SK-N-SH (cell line): Measurements from ENCODE around the gene GPR161. TPM values are rescaled to one million over a fixed set of nuclear protein-coding genes. Genes with fewer than 3 reads are reported as not detected.

ENCODE experiments used
- CTCF ChIA-PET: fragments of 300-600, 350-600 bp; formaldehyde crosslinking; extraction: SDS; loops from one replicate; lab custom pipeline; 2021; lab: Yijun Ruan, JAX
- POLR2A ChIA-PET: fragments of 350-600 bp; sonication (Branson Sonifier 250); formaldehyde crosslinking; extraction: SDS; loops from one replicate; lab custom pipeline; 2020; ENCODE audit warnings: antibody characterized with exemption, inconsistent platforms; lab: Yijun Ruan, JAX
- DNase-seq: peaks from one replicate; pipeline ENCODE4 v3.0.0; 2012
- H2AFZ ChIP-seq: fragments of 200-600 bp; sonication (generic); 2 replicates; pipeline ENCODE4 v1.8.1; 2016; ENCODE audit warnings: antibody characterized with exemption, mild to moderate bottlenecking, low read depth
- H3F3A ChIP-seq: fragments of 200-600 bp; sonication (generic); replicated peaks from 2 replicates; pipeline ENCODE3; 2016; ENCODE audit warnings: antibody characterized with exemption, mild to moderate bottlenecking; ENCODE audit not compliant: insufficient read depth
- H3K27ac ChIP-seq, 2 experiments: fragments of 200-500 bp in 1 of 2; fragments of 200-600 bp in 1 of 2; sonication (Bioruptor generic) in 1 of 2; sonication (generic), shearing (Covaris generic) in 1 of 2; 2 replicates each; pipeline versions ENCODE4 v1.5.1 to v1.6.1; 2014 to 2016; ENCODE audit warnings: low read depth in 2 of 2, inconsistent platforms in 1 of 2, low read length in 1 of 2, mild to moderate bottlenecking in 1 of 2, mixed read lengths in 1 of 2
- H3K27me3 ChIP-seq: fragments of 200-600 bp; sonication (generic), shearing (Covaris generic); 2 replicates; pipeline ENCODE4 v1.6.1; 2016; ENCODE audit warnings: mixed run types; ENCODE audit not compliant: insufficient read depth
- H3K36me3 ChIP-seq, 2 experiments: fragments of 200-500 bp in 1 of 2; fragments of 200-600 bp in 1 of 2; sonication (Bioruptor generic) in 1 of 2; sonication (generic) in 1 of 2; replicated peaks in 1 of 2; 2 replicates each; pipeline versions ENCODE3 to v1.5.1; 2014 to 2016; ENCODE audit warnings: low read length in 1 of 2, mild to moderate bottlenecking in 1 of 2; ENCODE audit not compliant: insufficient read depth in 2 of 2, control insufficient read depth in 1 of 2
- H3K4me1 ChIP-seq, 2 experiments: fragments of 200-500 bp in 1 of 2; fragments of 200-600 bp in 1 of 2; sonication (Bioruptor generic) in 1 of 2; sonication (generic), shearing (Covaris generic) in 1 of 2; 2 replicates each; pipeline versions ENCODE4 v1.5.1 to v1.6.1; 2014 to 2016; ENCODE audit warnings: low read depth in 1 of 2, low read length in 1 of 2, mixed run types in 1 of 2; ENCODE audit not compliant: insufficient read depth in 2 of 2, control insufficient read depth in 1 of 2
- H3K4me2 ChIP-seq: fragments of 200-600 bp; sonication (generic), shearing (Covaris generic); 2 replicates; pipeline ENCODE4 v1.6.1; 2017; ENCODE audit warnings: mixed run types
- H3K4me3 ChIP-seq, 2 experiments: fragments of 200-500 bp in 1 of 2; fragments of 200-600 bp in 1 of 2; sonication (Bioruptor generic) in 1 of 2; sonication (generic), shearing (Covaris generic) in 1 of 2; 2 replicates each; pipeline versions ENCODE4 v1.5.1 to v1.8.1; 2014 to 2016; ENCODE audit warnings: low read depth in 2 of 2, inconsistent platforms in 1 of 2, low read length in 1 of 2, mild to moderate bottlenecking in 1 of 2, mixed read lengths in 1 of 2, moderate library complexity in 1 of 2
- H3K79me2 ChIP-seq: fragments of 200-600 bp; sonication (generic); 2 replicates; pipeline ENCODE4 v1.8.1; 2017; ENCODE audit warnings: mild to moderate bottlenecking; ENCODE audit not compliant: insufficient read depth
- H3K9ac ChIP-seq: fragments of 200-600 bp; sonication (generic); 2 replicates; pipeline ENCODE4 v1.6.1; 2017; ENCODE audit warnings: mixed run types
- H3K9me2 ChIP-seq: fragments of 200-600 bp; sonication (generic); 2 replicates; pipeline ENCODE4 v1.6.1; 2017; ENCODE audit warnings: mixed run types
- H3K9me3 ChIP-seq: fragments of 200-600 bp; sonication (generic); 2 replicates; pipeline ENCODE4 v1.6.1; 2017; ENCODE audit warnings: mixed run types, mild to moderate bottlenecking, moderate library complexity
- H4K20me1 ChIP-seq: fragments of 200-600 bp; sonication (generic); 2 replicates; pipeline ENCODE4 v1.6.1; 2017; ENCODE audit warnings: mild to moderate bottlenecking, mixed run types; ENCODE audit not compliant: insufficient read depth
- CHD2 ChIP-seq: fragments of 150-350 bp; IDR thresholded peaks from 2 replicates; pipeline ENCODE4 v1.6.1; 2018; ENCODE audit warnings: low read length; ENCODE audit not compliant: partially characterized antibody
- CTCF ChIP-seq: fragments of 200-600 bp; sonication (generic); IDR thresholded peaks from 2 replicates; pipeline ENCODE4 v1.6.1; 2017; ENCODE audit warnings: antibody characterized with exemption, mild to moderate bottlenecking, moderate library complexity
- ELF1 ChIP-seq: IDR thresholded peaks from 2 replicates; pipeline ENCODE4 v1.4.0; 2012
- EP300 ChIP-seq, 2 experiments: IDR thresholded peaks; 2 replicates each; pipeline versions ENCODE4 v1.4.0 to v1.6.1; 2012; ENCODE audit warnings: borderline replicate concordance in 1 of 2, low read depth in 1 of 2, low read length in 1 of 2
- FOXJ3 ChIP-seq: sonication (generic); formaldehyde crosslinking; IDR thresholded peaks from 2 replicates; pipeline ENCODE4 v1.5.1; 2020; ENCODE audit warnings: mild to moderate bottlenecking, missing genetic modification reagents
- FOXM1 ChIP-seq: IDR thresholded peaks from 2 replicates; pipeline ENCODE4 v1.4.0; 2012; ENCODE audit warnings: low read depth, mild to moderate bottlenecking
- JUND ChIP-seq: IDR thresholded peaks from 2 replicates; pipeline ENCODE4 v1.4.0; 2012
- MXI1 ChIP-seq: IDR thresholded peaks from 2 replicates; pipeline ENCODE4 v1.6.1; 2012; ENCODE audit warnings: mild to moderate bottlenecking, low read depth, low read length, improper control_type of control experiment
- NFIC ChIP-seq: IDR thresholded peaks from 2 replicates; pipeline ENCODE4 v1.4.0; 2012; ENCODE audit warnings: borderline replicate concordance
- NRF1 ChIP-seq: IDR thresholded peaks from 2 replicates; pipeline ENCODE4 v1.6.1; 2012; ENCODE audit warnings: low read depth, mild to moderate bottlenecking, low read length
- RFX5 ChIP-seq: IDR thresholded peaks from 2 replicates; pipeline ENCODE4 v1.6.1; 2012; ENCODE audit warnings: mild to moderate bottlenecking, improper control_type of control experiment, low read length
- RXRA ChIP-seq: IDR thresholded peaks from 2 replicates; pipeline ENCODE4 v1.4.0; 2012; ENCODE audit warnings: low read depth, mild to moderate bottlenecking, borderline replicate concordance
- SIN3A ChIP-seq: IDR thresholded peaks from 2 replicates; pipeline ENCODE4 v1.6.1; 2012; ENCODE audit warnings: low read depth, mild to moderate bottlenecking, low read length, moderate library complexity, borderline replicate concordance
- TCF12 ChIP-seq: IDR thresholded peaks from 2 replicates; pipeline ENCODE4 v1.4.0; 2012
- TEAD4 ChIP-seq: IDR thresholded peaks from 2 replicates; pipeline ENCODE4 v1.4.0; 2012; ENCODE audit warnings: mild to moderate bottlenecking, borderline replicate concordance; ENCODE audit not compliant: insufficient read depth
- YY1 ChIP-seq: IDR thresholded peaks from 2 replicates; pipeline ENCODE4 v1.4.0; 2012; ENCODE audit warnings: low read depth, mild to moderate bottlenecking
- WGBS: methylation state at CpG from one replicate; pipeline ENCODE4 v1.1.6; 2017; ENCODE audit warnings: low lambda C conversion rate; 5-methylcytosine and 5-hydroxymethylcytosine counted together
- polyA plus RNA-seq, 3 experiments: library from polyadenylated mRNA; depleted of rRNA; stranded (reverse); fragments of >200 nt; gene quantifications; 2 replicates each; pipeline ENCODE4 v1.2.3, GENCODE V29; 2012
- TF ChIP-seq, protein P1 (sequence below): IDR thresholded peaks from 2 replicates; pipeline ENCODE4; 2012
- TF ChIP-seq, protein P2 (sequence below): fragments of 150-350 bp; IDR thresholded peaks from 2 replicates; pipeline ENCODE4 v1.6.1; 2017; ENCODE audit warnings: antibody characterized with exemption, low read length, low read depth, borderline replicate concordance
- TF ChIP-seq, protein P3 (sequence below): IDR thresholded peaks from 2 replicates; pipeline ENCODE4 v1.4.0; 2012; ENCODE audit warnings: low read depth, borderline replicate concordance

Gene GPR161
- polyA plus RNA-seq, 1 of the 3 experiments (the other 2 are of a cell fraction) = 20.1 TPM

- DNase-seq = no peak
- no peak overlapping the region for H3K27ac ChIP-seq
- ChIA-PET CTCF (interaction anchor here (0.9 kb wide), 1 partner anchor 56 kb away, joined by 5 read pairs; no protein-coding TSS in a partner anchor), POLR2A (no interaction called here)
- peaks cover 19 to 52% of the 10 kb centered on the region in 2 experiments for H3K36me3 ChIP-seq
- H3F3A ChIP-seq = no peaks in the 10 kb centered on the region
- no peaks in the 10 kb centered on the region for H3K27me3 ChIP-seq
- H3K9ac ChIP-seq = no peak overlapping the region
- no peaks in the 10 kb centered on the region for H3K9me2 ChIP-seq
- WGBS = 97% methylated on average over 7 of the region's 13 CpGs
- no peak overlapping the region for H3K4me2 ChIP-seq
- H3K4me1 ChIP-seq = no peaks in the 10 kb centered on the region; a peak in 1 of 4 replicates
- no peaks in the 10 kb centered on the region for H3K79me2 ChIP-seq
- H4K20me1 ChIP-seq = no peaks in the 10 kb centered on the region
- no peaks in the 10 kb centered on the region for H3K9me3 ChIP-seq
- H2AFZ ChIP-seq = no peak overlapping the region
- H3K4me3 ChIP-seq = no peak overlapping the region
- no peak for TF ChIP-seq MXI1
- TF ChIP-seq JUND = no peak
- no peak for TF ChIP-seq SIN3A
- no peak for TF ChIP-seq TCF12
- no peak for TF ChIP-seq EP300 (IDR thresholded peaks at IDR 0.05; ENCODE audit: borderline replicate concordance in 1 of 2, low read depth in 1 of 2, low read length in 1 of 2)
- TF ChIP-seq FOXJ3 (CRISPR knock-in tag) = no peak
- TF ChIP-seq, protein P1, sequence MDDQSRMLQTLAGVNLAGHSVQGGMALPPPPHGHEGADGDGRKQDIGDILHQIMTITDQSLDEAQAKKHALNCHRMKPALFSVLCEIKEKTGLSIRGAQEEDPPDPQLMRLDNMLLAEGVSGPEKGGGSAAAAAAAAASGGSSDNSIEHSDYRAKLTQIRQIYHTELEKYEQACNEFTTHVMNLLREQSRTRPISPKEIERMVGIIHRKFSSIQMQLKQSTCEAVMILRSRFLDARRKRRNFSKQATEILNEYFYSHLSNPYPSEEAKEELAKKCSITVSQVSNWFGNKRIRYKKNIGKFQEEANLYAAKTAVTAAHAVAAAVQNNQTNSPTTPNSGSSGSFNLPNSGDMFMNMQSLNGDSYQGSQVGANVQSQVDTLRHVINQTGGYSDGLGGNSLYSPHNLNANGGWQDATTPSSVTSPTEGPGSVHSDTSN = no peak
- TF ChIP-seq NRF1 = no peak
Observed at GRCh38 chr1:168089326-168089978, 47.3 kb downstream of the GPR161 start.

DNA sequence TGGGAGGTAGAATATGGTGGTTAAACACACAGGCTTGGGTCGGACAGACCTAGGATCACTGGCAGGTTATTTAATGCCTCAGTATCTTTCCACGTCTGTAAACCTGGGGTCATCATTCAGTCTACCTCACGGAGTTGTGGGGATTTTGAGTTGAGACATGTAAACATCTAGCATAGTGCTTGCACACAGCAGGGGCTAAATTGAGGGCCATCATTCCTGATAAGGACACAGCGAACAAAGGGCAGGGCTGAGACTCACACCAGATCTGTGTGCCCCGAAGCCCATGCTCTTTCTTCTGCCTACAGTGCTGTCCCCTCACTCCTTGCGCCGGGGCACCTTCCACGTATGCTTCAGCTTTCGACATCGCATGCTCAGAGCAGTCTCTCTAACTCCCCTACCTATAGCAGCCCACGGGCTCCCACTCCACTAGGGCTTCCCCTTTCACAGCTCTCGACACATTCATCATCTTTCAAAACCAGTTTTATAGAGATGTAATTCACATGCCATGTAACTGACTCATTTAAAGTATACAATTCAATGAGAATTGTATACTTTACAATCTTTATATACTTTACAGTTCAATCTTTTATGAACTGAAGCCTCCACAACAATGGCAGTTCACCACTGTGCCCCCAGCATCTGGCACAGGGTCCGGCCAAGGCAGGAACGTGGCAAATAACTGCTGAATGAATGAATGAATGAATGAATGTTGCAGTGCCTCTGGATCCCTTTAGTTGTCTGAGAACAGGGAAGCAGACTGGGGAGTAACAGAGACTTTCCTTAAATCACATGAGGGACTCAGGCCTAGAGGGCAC is 48.0 kb downstream of the GPR161 start:
- DNase-seq = no peak
- no peaks in the 10 kb centered on the region; a peak in 1 of 4 replicates for H3K4me1 ChIP-seq
- POLR2A ChIA-PET = no interaction called here
- no peak overlapping the region for H2AFZ ChIP-seq
- no peaks in the 10 kb centered on the region for H3K9me2 ChIP-seq
- no peak overlapping the region for H3K27ac ChIP-seq
- H3K79me2 ChIP-seq = no peaks in the 10 kb centered on the region
- peaks cover 15 to 56% of the 10 kb centered on the region in 2 experiments for H3K36me3 ChIP-seq
- no peaks in the 10 kb centered on the region for H3F3A ChIP-seq
- no peak overlapping the region for H3K9ac ChIP-seq
- no peaks in the 10 kb centered on the region for H3K27me3 ChIP-seq
- no peak overlapping the region for H3K4me3 ChIP-seq
- H3K4me2 ChIP-seq = no peak overlapping the region
- no peaks in the 10 kb centered on the region for H3K9me3 ChIP-seq
- CTCF ChIA-PET = interaction anchor here (0.9 kb wide), 1 partner anchor 57 kb away, joined by 5 read pairs; no protein-coding TSS in a partner anchor
- no peaks in the 10 kb centered on the region for H4K20me1 ChIP-seq
- WGBS = 96% methylated on average over 14 of the region's 14 CpGs
- TF ChIP-seq, protein P2, sequence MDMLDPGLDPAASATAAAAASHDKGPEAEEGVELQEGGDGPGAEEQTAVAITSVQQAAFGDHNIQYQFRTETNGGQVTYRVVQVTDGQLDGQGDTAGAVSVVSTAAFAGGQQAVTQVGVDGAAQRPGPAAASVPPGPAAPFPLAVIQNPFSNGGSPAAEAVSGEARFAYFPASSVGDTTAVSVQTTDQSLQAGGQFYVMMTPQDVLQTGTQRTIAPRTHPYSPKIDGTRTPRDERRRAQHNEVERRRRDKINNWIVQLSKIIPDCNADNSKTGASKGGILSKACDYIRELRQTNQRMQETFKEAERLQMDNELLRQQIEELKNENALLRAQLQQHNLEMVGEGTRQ = no peak
- TF ChIP-seq EP300 (IDR thresholded peaks at IDR 0.05; ENCODE audit: borderline replicate concordance in 1 of 2, low read depth in 1 of 2, low read length in 1 of 2) = no peak
- no peak for TF ChIP-seq CHD2
- no peak for TF ChIP-seq FOXM1
- no peak for TF ChIP-seq RFX5
- TF ChIP-seq, protein P3, sequence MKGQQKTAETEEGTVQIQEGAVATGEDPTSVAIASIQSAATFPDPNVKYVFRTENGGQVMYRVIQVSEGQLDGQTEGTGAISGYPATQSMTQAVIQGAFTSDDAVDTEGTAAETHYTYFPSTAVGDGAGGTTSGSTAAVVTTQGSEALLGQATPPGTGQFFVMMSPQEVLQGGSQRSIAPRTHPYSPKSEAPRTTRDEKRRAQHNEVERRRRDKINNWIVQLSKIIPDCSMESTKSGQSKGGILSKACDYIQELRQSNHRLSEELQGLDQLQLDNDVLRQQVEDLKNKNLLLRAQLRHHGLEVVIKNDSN = no peak
- TF ChIP-seq NFIC = no peak
- TF ChIP-seq TEAD4 = no peak
- TF ChIP-seq, protein P1 = no peak
- TF ChIP-seq RXRA = no peak
- TF ChIP-seq CTCF = no peak
- TF ChIP-seq ELF1 = no peak
- no peak for TF ChIP-seq YY1
